GM23248 (cell line): ENCODE results near the gene OSR1. TPM values are rescaled to one million over a fixed set of nuclear protein-coding genes. Genes with fewer than 3 reads are reported as not detected.

ENCODE experiments used
- DNase-seq: peaks from one replicate; pipeline ENCODE4 v3.0.0-alpha.2; 2015
- H2AFZ ChIP-seq: fragments of 200-600 bp; sonication (generic); 2 replicates; pipeline ENCODE4 v1.6.1; 2016; ENCODE audit warnings: antibody characterized with exemption
- H3F3A ChIP-seq: fragments of 200-600 bp; sonication (generic); 2 replicates; pipeline ENCODE4 v1.6.1; 2016; ENCODE audit warnings: mild to moderate bottlenecking, antibody characterized with exemption, mixed run types; ENCODE audit not compliant: insufficient read depth
- H3K27ac ChIP-seq: fragments of 200-600 bp; sonication (generic); 2 replicates; pipeline ENCODE4 v1.5.1; 2016; ENCODE audit warnings: mild to moderate bottlenecking
- H3K27me3 ChIP-seq: fragments of 200-600 bp; sonication (generic); replicated peaks from 2 replicates; pipeline ENCODE4 v1.6.1; 2016; ENCODE audit warnings: mild to moderate bottlenecking; ENCODE audit not compliant: insufficient read depth
- H3K36me3 ChIP-seq: fragments of 200-600 bp; sonication (generic); 2 replicates; pipeline ENCODE4 v1.6.1; 2016; ENCODE audit warnings: low read depth, mild to moderate bottlenecking
- H3K4me1 ChIP-seq: fragments of 200-600 bp; sonication (generic); 2 replicates; pipeline ENCODE4 v1.6.1; 2016; ENCODE audit warnings: mild to moderate bottlenecking; ENCODE audit not compliant: insufficient read depth
- H3K4me2 ChIP-seq: fragments of 200-600 bp; sonication (generic); one replicate; pipeline ENCODE4 v1.6.1; 2016; ENCODE audit warnings: mild to moderate bottlenecking; ENCODE audit not compliant: unreplicated experiment
- H3K4me3 ChIP-seq: fragments of 200-600 bp; sonication (generic); 2 replicates; pipeline ENCODE4 v1.5.1; 2016; ENCODE audit warnings: mild to moderate bottlenecking
- H3K79me2 ChIP-seq: fragments of 200-600 bp; sonication (generic); 2 replicates; pipeline ENCODE4 v1.6.1; 2016; ENCODE audit warnings: mild to moderate bottlenecking; ENCODE audit not compliant: insufficient read depth
- H3K9ac ChIP-seq: fragments of 200-600 bp; sonication (generic); 2 replicates; pipeline ENCODE4 v1.6.1; 2016; ENCODE audit warnings: mild to moderate bottlenecking
- H3K9me2 ChIP-seq: fragments of 200-600 bp; sonication (generic); 2 replicates; pipeline ENCODE4 v1.6.1; 2016; ENCODE audit warnings: mixed run types, mild to moderate bottlenecking, moderate library complexity; ENCODE audit not compliant: insufficient read depth
- H3K9me3 ChIP-seq: fragments of 200-600 bp; sonication (generic); one replicate; pipeline ENCODE4 v1.6.1; 2017; ENCODE audit warnings: low read depth
- H4K20me1 ChIP-seq: fragments of 200-600 bp; sonication (generic); 2 replicates; pipeline ENCODE4 v1.6.0; 2016; ENCODE audit not compliant: insufficient read depth
- EZH2 ChIP-seq: fragments of 200-600 bp; sonication (generic); IDR thresholded peaks from 2 replicates; pipeline ENCODE4 v1.6.1; 2018; ENCODE audit warnings: antibody characterized with exemption, mild to moderate bottlenecking; ENCODE audit not compliant: insufficient read depth, poor library complexity, severe bottlenecking
- EZH2phosphoT487 ChIP-seq: fragments of 200-600 bp; sonication (generic); IDR thresholded peaks from 2 replicates; pipeline ENCODE4 v1.6.1; 2018; ENCODE audit warnings: antibody characterized with exemption, moderate library complexity, mild to moderate bottlenecking, low read depth; ENCODE audit not compliant: insufficient read depth
- WGBS, 2 experiments: methylation state at CpG; one replicate each; pipeline ENCODE4 v1.1.6; 2015 to 2017; ENCODE audit warnings: low lambda C conversion rate in 2 of 2, low coverage in 1 of 2; ENCODE audit errors: missing lambda C conversion rate in 2 of 2; 5-methylcytosine and 5-hydroxymethylcytosine counted together
- in situ Hi-C: fragments of 300-500 bp; cut with MboI; formaldehyde crosslinking; loops from 2 replicates; pipeline ENCODE4 v1.15.0; 2020
- polyA plus RNA-seq: library from polyadenylated mRNA; unstranded; fragments of >200 nt; fragmentation: Nextera tagmentation; extraction: Ambion mirVana; gene quantifications from 2 replicates; pipeline ENCODE4 v1.2.1, GENCODE V29; 2016
- total RNA-seq: library from RNA; depleted of rRNA; stranded (reverse); fragments of >200 nt; shearing (Covaris generic); gene quantifications from 2 replicates; pipeline ENCODE4 v1.2.3, GENCODE V29; 2014

The OSR1 gene
- total and polyA plus RNA-seq, 2 experiments from 2014 or later, result 16.9 to 21.1 TPM

GRCh38 chr2:19352946-19353720 lies 5.3 kb downstream of the OSR1 start:
- Histone ChIP-seq H3F3A (0 out of 2 replicates have a peak, but pooled peaks cover 14% of the 10 kb centered on the region), H3K4me3 (no peak overlapping the region), H3K9me3 (no peaks in the 10 kb centered on the region), H4K20me1 (no peaks in the 10 kb centered on the region), H2AFZ (no peak overlapping the region), H3K9ac (no peak overlapping the region), H3K27ac (no peak overlapping the region), H3K4me2 (no peak overlapping the region), H3K9me2 (no peaks in the 10 kb centered on the region), H3K27me3 (no peaks in the 10 kb centered on the region), H3K4me1 (peaks cover 3% of the 10 kb centered on the region; the same call in 1 of the 2 replicates), H3K36me3 (no peaks in the 10 kb centered on the region), H3K79me2 (peaks cover 54% of the 10 kb centered on the region)
- in situ Hi-C loops, result loop anchor here (10.0 kb wide), 2 partner anchors 458 to 918 kb away; no protein-coding TSS in a partner anchor
- WGBS, 2 experiments, result 58 to 59% methylated on average over 37 to 40 of the region's 40 CpGs
- DNase-seq, result no peak
- TF ChIP-seq EZH2 (no peak), EZH2phosphoT487 (no peak)

GRCh38 chr2:19351899-19352697 lies 6.3 kb downstream of the OSR1 start:
- Histone ChIP-seq H3F3A (0 out of 2 replicates have a peak, but pooled peaks cover 14% of the 10 kb centered on the region), H3K27me3 (no peaks in the 10 kb centered on the region), H3K36me3 (no peaks in the 10 kb centered on the region), H3K4me3 (no peak overlapping the region), H3K4me2 (no peak overlapping the region), H3K79me2 (peaks cover 49% of the 10 kb centered on the region), H3K4me1 (peaks cover 5% of the 10 kb centered on the region; the same call in 1 of the 2 replicates), H3K9ac (no peak overlapping the region), H2AFZ (no peak overlapping the region), H3K9me2 (no peaks in the 10 kb centered on the region), H3K9me3 (no peaks in the 10 kb centered on the region), H4K20me1 (no peaks in the 10 kb centered on the region), H3K27ac (no peak overlapping the region)
- TF ChIP-seq EZH2 (no peak), EZH2phosphoT487 (no peak)
- in situ Hi-C loops, result loop anchor here (10.0 kb wide), 2 partner anchors 457 to 917 kb away; no protein-coding TSS in a partner anchor
- 55 to 64% methylated on average over 24 to 29 of the region's 29 CpGs for WGBS, 2 experiments
- no peak for DNase-seq

GRCh38 chr2:19351499-19351898 lies 6.9 kb downstream of the OSR1 start:
- Histone ChIP-seq H3K36me3 (no peaks in the 10 kb centered on the region), H3K9ac (no peak overlapping the region), H3F3A (0 out of 2 replicates have a peak, but pooled peaks cover 14% of the 10 kb centered on the region), H3K4me3 (no peak overlapping the region), H3K4me2 (no peak overlapping the region), H3K9me3 (no peaks in the 10 kb centered on the region), H3K79me2 (peaks cover 49% of the 10 kb centered on the region), H3K27ac (no peak overlapping the region), H3K9me2 (no peaks in the 10 kb centered on the region), H4K20me1 (no peaks in the 10 kb centered on the region), H2AFZ (no peak overlapping the region), H3K27me3 (no peaks in the 10 kb centered on the region), H3K4me1 (peaks cover 8% of the 10 kb centered on the region; the same call in 1 of the 2 replicates)
- WGBS, 2 experiments, result 51 to 61% methylated on average over 14 to 23 of the region's 23 CpGs
- no peak for DNase-seq
- in situ Hi-C loops, result loop anchor here (10.0 kb wide), 2 partner anchors 457 to 917 kb away; no protein-coding TSS in a partner anchor
- TF ChIP-seq EZH2 (no peak), EZH2phosphoT487 (no peak)

- Histone ChIP-seq H3K9ac (no peak overlapping the region), H3K4me1 (peaks cover 8% of the 10 kb centered on the region; the same call in 1 of the 2 replicates), H3K27ac (no peak overlapping the region), H3K4me3 (no peak overlapping the region), H3K27me3 (no peaks in the 10 kb centered on the region), H4K20me1 (no peaks in the 10 kb centered on the region), H2AFZ (no peak overlapping the region), H3F3A (0 out of 2 replicates have a peak, but pooled peaks cover 14% of the 10 kb centered on the region), H3K79me2 (peaks cover 45% of the 10 kb centered on the region), H3K4me2 (no peak overlapping the region), H3K9me3 (no peaks in the 10 kb centered on the region), H3K36me3 (no peaks in the 10 kb centered on the region), H3K9me2 (no peaks in the 10 kb centered on the region; the same call in 1 of the 2 replicates)
- no peak for TF ChIP-seq EZH2phosphoT487
- TF ChIP-seq EZH2, result no peak
- WGBS, 2 experiments, result 81 to 84% methylated on average over 27 to 30 of the region's 30 CpGs
- in situ Hi-C loops, result loop anchor here (10.0 kb wide), 2 partner anchors 456 to 916 kb away; no protein-coding TSS in a partner anchor
- DNase-seq, result no peak
These were observed 7.6 kb downstream of the OSR1 start for GRCh38 chr2:19350678-19351401.
